ENCODE measurements around the gene HERC5. TPM values are rescaled to one million over a fixed set of nuclear protein-coding genes. Genes with fewer than 3 reads are reported as not detected.
A peak's percentile ranks its signal among the peaks of the same experiment; 100 is the strongest.

Gene HERC5
- total RNA-seq, 1 donor from 2014 or later = under 0.01 TPM

DNA sequence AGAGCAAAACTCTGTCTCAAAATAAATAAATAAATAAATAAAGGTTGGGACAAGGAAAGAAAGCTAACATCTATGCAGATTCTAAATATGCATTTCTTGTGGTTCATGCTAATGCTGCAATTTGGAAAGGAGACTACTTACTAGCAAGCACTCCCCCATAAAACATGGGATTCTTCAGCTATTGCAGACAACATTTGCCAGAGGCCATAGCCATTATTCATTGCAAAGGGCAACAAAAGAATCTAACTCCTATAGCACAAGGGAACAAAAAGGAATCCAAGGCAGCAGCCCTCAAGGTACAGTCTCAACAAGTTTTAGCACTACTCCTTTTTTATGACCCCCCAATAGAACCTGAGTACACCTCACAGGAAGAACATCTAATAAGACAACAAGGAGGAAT lies 8.0 kb upstream of the HERC5 start:
- Histone ChIP-seq H3K27me3 (ENCODE audit: control insufficient read depth, insufficient read depth, low read length) (no peaks in the 10 kb centered on the region), H3K36me3 (ENCODE audit: control insufficient read depth, insufficient read depth, low read length) (no peaks in the 10 kb centered on the region), H3K4me3 (ENCODE audit: low read depth, low read length) (no peak overlapping the region)
- FAIRE-seq (no peak), DNase-seq (ENCODE audit: low read depth) (no peak)
- no peak for TF ChIP-seq CTCF (IDR thresholded peaks at IDR 0.05; ENCODE audit: insufficient read depth, low read length, severe bottlenecking)

DNA sequence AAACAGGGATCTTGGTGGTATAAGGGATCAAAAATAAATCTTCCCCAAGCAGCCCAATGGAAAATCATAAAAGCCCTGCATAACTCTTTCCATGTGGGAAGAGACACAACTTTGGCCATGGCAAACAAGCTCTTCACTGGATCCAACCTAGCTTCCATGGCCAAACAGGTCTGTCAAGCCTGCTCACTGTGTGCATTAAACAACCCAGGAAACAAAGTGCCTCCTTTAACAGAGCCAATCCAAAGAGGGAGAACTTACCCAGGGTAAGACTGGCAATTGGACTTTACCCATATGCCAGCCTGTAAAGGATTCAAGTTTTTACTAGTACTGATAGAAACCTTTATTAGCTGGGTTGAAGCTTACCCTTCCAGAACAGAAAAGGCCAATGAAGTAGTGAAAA lies 7.6 kb upstream of the HERC5 start:
- no peaks in the 10 kb centered on the region for H3K27me3 ChIP-seq (ENCODE audit: control insufficient read depth, insufficient read depth, low read length)
- FAIRE-seq = no peak
- no peaks in the 10 kb centered on the region for H3K36me3 ChIP-seq (ENCODE audit: control insufficient read depth, insufficient read depth, low read length)
- H3K4me3 ChIP-seq (ENCODE audit: low read depth, low read length) = no peak overlapping the region
- no peak for DNase-seq (ENCODE audit: low read depth)
- no peak for TF ChIP-seq CTCF (IDR thresholded peaks at IDR 0.05; ENCODE audit: insufficient read depth, low read length, severe bottlenecking)

DNA sequence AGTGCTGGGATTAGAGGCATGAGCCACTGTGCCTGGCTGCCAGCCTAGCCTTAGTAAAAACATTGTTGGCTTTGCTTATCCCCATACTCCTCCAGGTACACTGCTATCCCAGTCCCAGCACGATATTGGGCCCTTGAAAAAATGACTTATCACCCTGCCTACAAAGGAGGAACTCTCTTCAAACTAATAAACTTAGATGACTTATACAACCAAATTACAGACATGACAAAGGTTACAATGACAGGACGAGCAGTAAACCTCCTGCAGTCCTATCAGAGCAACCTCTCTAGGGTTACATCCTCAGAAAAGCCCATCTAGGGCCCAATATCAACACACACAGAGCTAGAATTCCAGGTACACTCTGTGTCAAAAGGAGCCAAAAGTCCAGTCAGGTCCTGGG lies 5.7 kb upstream of the HERC5 start:
- no peak for TF ChIP-seq CTCF (IDR thresholded peaks at IDR 0.05; ENCODE audit: insufficient read depth, low read length, severe bottlenecking)
- FAIRE-seq (no peak), DNase-seq (ENCODE audit: low read depth) (no peak)

DNA sequence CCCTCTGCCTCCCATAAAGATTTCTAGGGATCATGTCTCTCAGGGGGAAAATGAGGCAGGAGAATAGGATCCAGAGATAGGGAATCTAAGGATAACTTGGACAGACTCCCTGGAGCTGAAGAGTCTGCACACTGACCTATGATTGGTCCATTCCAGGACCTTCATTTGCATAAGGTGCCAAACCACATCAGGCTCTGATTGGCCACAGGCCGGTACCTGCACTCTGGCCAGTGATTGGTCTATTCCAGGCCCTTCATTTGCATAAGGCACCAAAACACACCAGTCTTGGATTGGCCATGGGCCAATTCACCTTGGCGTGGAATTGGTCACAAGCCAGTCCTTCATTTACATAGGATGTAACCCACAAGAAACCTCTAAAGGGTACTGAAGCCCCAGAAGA lies 4.0 kb upstream of the HERC5 start:
- H3K4me3 ChIP-seq (ENCODE audit: low read depth, low read length) = no peak overlapping the region
- DNase-seq (ENCODE audit: low read depth) (no peak), FAIRE-seq (no peak)
- no peaks in the 10 kb centered on the region for H3K36me3 ChIP-seq (ENCODE audit: control insufficient read depth, insufficient read depth, low read length)
- H3K27me3 ChIP-seq (ENCODE audit: control insufficient read depth, insufficient read depth, low read length) = no peaks in the 10 kb centered on the region
- TF ChIP-seq CTCF (IDR thresholded peaks at IDR 0.05; ENCODE audit: insufficient read depth, low read length, severe bottlenecking) = no peak

More for the DNA sequence above, 5.7 kb upstream of the HERC5 start:
- Histone ChIP-seq H3K27me3 (ENCODE audit: control insufficient read depth, insufficient read depth, low read length) (no peaks in the 10 kb centered on the region), H3K36me3 (ENCODE audit: control insufficient read depth, insufficient read depth, low read length) (no peaks in the 10 kb centered on the region), H3K4me3 (ENCODE audit: low read depth, low read length) (no peak overlapping the region)

DNA sequence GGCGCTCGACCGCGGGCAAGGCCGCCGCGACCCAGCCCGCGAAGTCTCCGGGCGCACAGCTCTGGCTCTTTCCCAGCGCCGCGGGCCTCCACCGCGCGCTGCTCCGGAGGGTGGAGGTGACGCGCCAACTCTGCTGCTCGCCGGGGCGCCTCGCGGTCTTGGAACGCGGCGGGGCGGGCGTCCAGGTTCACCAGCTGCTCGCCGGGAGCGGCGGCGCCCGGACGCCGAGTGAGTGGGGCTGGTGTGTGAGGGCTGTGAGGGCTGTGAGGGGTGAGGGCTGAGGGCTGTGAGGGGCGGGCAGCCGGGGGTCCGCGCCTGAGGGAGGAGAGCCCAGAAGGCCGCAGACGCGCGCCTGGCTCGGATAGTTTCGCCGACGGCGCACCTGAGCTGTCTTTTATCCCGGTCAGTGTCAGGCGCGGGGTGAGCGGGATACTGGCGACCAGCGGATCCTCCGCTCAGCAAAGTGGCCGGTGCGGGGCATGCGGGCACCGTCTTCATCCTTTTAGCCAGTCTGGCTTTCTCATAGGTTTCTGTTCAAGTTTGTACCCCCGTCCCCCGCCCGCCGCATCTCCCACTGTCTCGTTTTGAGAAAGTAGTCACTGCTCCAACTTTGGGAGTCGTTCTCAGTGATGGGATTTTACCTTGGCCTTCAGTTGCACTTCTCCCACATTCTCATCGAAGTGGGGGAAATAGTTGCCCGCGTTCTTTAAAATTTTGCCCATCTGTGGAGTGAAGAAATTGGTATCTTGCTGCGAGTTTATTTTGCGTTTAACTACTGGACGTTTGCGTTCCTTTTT lies 586 bp downstream of the HERC5 start:
- H3K36me3 ChIP-seq (ENCODE audit: control insufficient read depth, insufficient read depth, low read length) = no peaks in the 10 kb centered on the region
- peak overlapping the region; percentile 36 for H3K4me3 ChIP-seq (ENCODE audit: low read depth, low read length)
- peaks cover 2% of the 10 kb centered on the region for H3K27me3 ChIP-seq (ENCODE audit: control insufficient read depth, insufficient read depth, low read length)
- TF ChIP-seq CTCF (IDR thresholded peaks at IDR 0.05; ENCODE audit: insufficient read depth, low read length, severe bottlenecking) = no peak
- no peak for FAIRE-seq
- no peak for DNase-seq (ENCODE audit: low read depth)

All from bronchial epithelial cell (primary cell).